Duodenal mucosa (tissue), 2 donors: ENCODE data around the gene PEX5L.

Experiments
- H3K27ac ChIP-seq: one replicate; pipeline ENCODE4 v1.7.0; 2013; ENCODE audit warnings: low read depth, low read length
- H3K27me3 ChIP-seq, 2 donors: one replicate each; pipeline ENCODE4 v1.7.0; 2013; ENCODE audit warnings: low read length in 2 of 2, control low read depth in 1 of 2; ENCODE audit not compliant: insufficient read depth in 2 of 2, control insufficient read depth in 1 of 2
- H3K36me3 ChIP-seq, 2 donors: one replicate each; pipeline ENCODE4 v1.7.0; 2013; ENCODE audit warnings: low read length in 2 of 2, control low read depth in 1 of 2; ENCODE audit not compliant: insufficient read depth in 2 of 2, control insufficient read depth in 1 of 2
- H3K4me1 ChIP-seq, 2 donors: one replicate each; pipeline ENCODE4 v1.7.0; 2013; ENCODE audit warnings: low read length in 2 of 2, control low read depth in 1 of 2; ENCODE audit not compliant: insufficient read depth in 2 of 2, control insufficient read depth in 1 of 2
- H3K4me3 ChIP-seq, 2 donors: one replicate each; pipeline ENCODE4 v1.7.0; 2013; ENCODE audit warnings: low read length in 2 of 2, low read depth in 1 of 2
- H3K9ac ChIP-seq, 2 donors: one replicate each; pipeline ENCODE4 v1.7.0; 2013; ENCODE audit warnings: low read length in 2 of 2, low read depth in 1 of 2
- H3K9me3 ChIP-seq, 2 donors: one replicate each; pipeline ENCODE4 v1.7.0; 2013; ENCODE audit warnings: low read length in 2 of 2, control low read depth in 1 of 2; ENCODE audit not compliant: control insufficient read depth in 1 of 2

The PEX5L gene

GRCh38 chr3:179973931-179974361 is 62.8 kb downstream of the PEX5L start:
- Histone ChIP-seq H3K36me3 (no peaks in the 10 kb centered on the region), H3K27ac (no peak overlapping the region), H3K4me1 (no peaks in the 10 kb centered on the region), H3K27me3 (no peaks in the 10 kb centered on the region), H3K9me3 (no peaks in the 10 kb centered on the region), H3K9ac (no peak overlapping the region), H3K4me3 (no peak overlapping the region)

- no peaks in the 10 kb centered on the region for H3K4me1 ChIP-seq
- H3K9ac ChIP-seq = no peak overlapping the region
- H3K36me3 ChIP-seq = no peaks in the 10 kb centered on the region
- no peak overlapping the region for H3K27ac ChIP-seq
- no peak overlapping the region for H3K4me3 ChIP-seq
- H3K9me3 ChIP-seq = no peaks in the 10 kb centered on the region
- H3K27me3 ChIP-seq = no peaks in the 10 kb centered on the region
Observed at GRCh38 chr3:179972881-179973423, 63.8 kb downstream of the PEX5L start.

- no peaks in the 10 kb centered on the region for H3K27me3 ChIP-seq
- H3K4me1 ChIP-seq = no peaks in the 10 kb centered on the region
- H3K27ac ChIP-seq = no peak overlapping the region
- no peak overlapping the region for H3K9ac ChIP-seq
- H3K9me3 ChIP-seq = no peaks in the 10 kb centered on the region
- H3K4me3 ChIP-seq = no peak overlapping the region
- H3K36me3 ChIP-seq = no peaks in the 10 kb centered on the region
Observed at GRCh38 chr3:179971280-179971679, 65.5 kb downstream of the PEX5L start.

GRCh38 chr3:179970746-179971145 is 66.0 kb downstream of the PEX5L start:
- no peak overlapping the region for H3K27ac ChIP-seq
- H3K27me3 ChIP-seq = no peaks in the 10 kb centered on the region
- no peaks in the 10 kb centered on the region for H3K4me1 ChIP-seq
- no peaks in the 10 kb centered on the region for H3K9me3 ChIP-seq
- no peak overlapping the region for H3K4me3 ChIP-seq
- no peak overlapping the region for H3K9ac ChIP-seq
- H3K36me3 ChIP-seq = no peaks in the 10 kb centered on the region

GRCh38 chr3:179969525-179969924 is 67.2 kb downstream of the PEX5L start:
- Histone ChIP-seq H3K4me1 (no peaks in the 10 kb centered on the region), H3K9ac (no peak overlapping the region), H3K36me3 (no peaks in the 10 kb centered on the region), H3K27ac (no peak overlapping the region), H3K9me3 (no peaks in the 10 kb centered on the region), H3K27me3 (no peaks in the 10 kb centered on the region), H3K4me3 (no peak overlapping the region)

GRCh38 chr3:179967622-179968021 is 69.1 kb downstream of the PEX5L start:
- Histone ChIP-seq H3K27ac (no peak overlapping the region), H3K27me3 (no peaks in the 10 kb centered on the region), H3K36me3 (no peaks in the 10 kb centered on the region), H3K9ac (no peak overlapping the region), H3K4me3 (no peak overlapping the region), H3K9me3 (no peaks in the 10 kb centered on the region), H3K4me1 (no peaks in the 10 kb centered on the region)

- H3K27me3 ChIP-seq = no peaks in the 10 kb centered on the region
- no peak overlapping the region for H3K9ac ChIP-seq
Observed at GRCh38 chr3:179964890-179965289, 71.8 kb downstream of the PEX5L start.

GRCh38 chr3:179962629-179963387 is 73.9 kb downstream of the PEX5L start:
- no peaks in the 10 kb centered on the region for H3K36me3 ChIP-seq
- H3K27me3 ChIP-seq = no peaks in the 10 kb centered on the region
- no peak overlapping the region for H3K4me3 ChIP-seq
- H3K9ac ChIP-seq = no peak overlapping the region
- H3K27ac ChIP-seq = no peak overlapping the region
- H3K4me1 ChIP-seq = no peaks in the 10 kb centered on the region
- no peaks in the 10 kb centered on the region for H3K9me3 ChIP-seq

More at GRCh38 chr3:179964890-179965289, 71.8 kb downstream of the PEX5L start:
- Histone ChIP-seq H3K4me3 (no peak overlapping the region), H3K36me3 (no peaks in the 10 kb centered on the region), H3K4me1 (no peaks in the 10 kb centered on the region), H3K9me3 (no peaks in the 10 kb centered on the region), H3K27ac (no peak overlapping the region)

GRCh38 chr3:179961703-179962078 is 75.0 kb downstream of the PEX5L start:
- no peaks in the 10 kb centered on the region for H3K36me3 ChIP-seq
- H3K4me1 ChIP-seq = no peaks in the 10 kb centered on the region
- H3K27me3 ChIP-seq = no peaks in the 10 kb centered on the region
- H3K9me3 ChIP-seq = no peaks in the 10 kb centered on the region
- H3K4me3 ChIP-seq = no peak overlapping the region
- H3K9ac ChIP-seq = no peak overlapping the region
- no peak overlapping the region for H3K27ac ChIP-seq

GRCh38 chr3:179961071-179961702 is 75.5 kb downstream of the PEX5L start:
- no peaks in the 10 kb centered on the region for H3K9me3 ChIP-seq
- H3K9ac ChIP-seq = no peak overlapping the region
- no peak overlapping the region for H3K27ac ChIP-seq
- no peaks in the 10 kb centered on the region for H3K27me3 ChIP-seq
- H3K36me3 ChIP-seq = no peaks in the 10 kb centered on the region
- no peaks in the 10 kb centered on the region for H3K4me1 ChIP-seq
- no peak overlapping the region for H3K4me3 ChIP-seq
